HG03460 (cell line): ENCODE measurements around the gene FBXO22.
"Not testable (repeated sequence)": the region's sequence is repeated elsewhere in the genome, so short reads cannot be mapped to it uniquely, and the experiment has no call there.

Experiments
- ATAC-seq: cut with Tn5 transposase; IDR thresholded peaks from one replicate; pipeline ENCODE4 v1.9.1; 2021; ENCODE audit not compliant: unreplicated experiment

The FBXO22 gene

DNA sequence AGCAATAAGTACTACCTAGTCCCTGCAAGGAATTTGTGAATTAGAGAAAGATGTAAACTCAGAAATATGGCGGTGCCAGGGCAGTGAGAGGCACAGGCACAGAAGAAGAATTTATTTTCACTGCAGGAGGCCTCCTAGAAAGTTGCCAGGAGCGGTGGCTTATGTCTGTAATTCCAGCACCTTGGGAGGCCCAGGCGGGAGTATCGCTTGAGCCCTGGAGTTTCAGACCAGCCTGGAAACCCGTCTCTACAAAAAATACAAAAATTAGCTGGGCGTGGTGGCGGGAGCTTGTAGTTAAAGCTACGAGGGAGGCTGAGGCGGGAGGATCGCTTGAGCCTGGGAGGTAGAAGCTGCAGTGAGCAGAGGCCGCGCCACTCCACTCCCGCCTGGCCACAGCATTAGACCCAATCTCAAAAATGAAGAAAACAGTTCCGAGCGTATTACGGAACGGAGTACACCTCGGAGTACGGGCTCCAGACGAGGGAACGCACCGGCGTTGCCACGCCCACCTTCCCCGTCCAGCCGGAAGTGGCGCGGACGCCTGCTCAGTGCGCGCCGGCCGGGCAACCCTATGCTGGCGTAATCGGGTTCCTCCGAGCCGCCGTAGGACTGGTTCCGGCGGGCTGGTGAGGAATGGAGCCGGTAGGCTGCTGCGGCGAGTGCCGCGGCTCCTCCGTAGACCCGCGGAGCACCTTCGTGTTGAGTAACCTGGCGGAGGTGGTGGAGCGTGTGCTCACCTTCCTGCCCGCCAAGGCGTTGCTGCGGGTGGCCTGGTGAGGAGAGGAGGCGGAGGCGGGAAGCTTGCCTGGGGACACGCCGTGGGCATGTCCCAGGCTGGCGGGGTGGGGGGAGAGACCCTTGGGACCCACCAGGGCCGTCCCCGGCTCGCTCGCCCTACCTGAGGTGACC, at the start of gene FBXO22:
TSS of gene FBXO22 (plus strand) at position 548 of the 909 bp plus-strand sequence. CDS start at position 634, 86 bp downstream.
- ATAC-seq: peak; percentile 92

DNA sequence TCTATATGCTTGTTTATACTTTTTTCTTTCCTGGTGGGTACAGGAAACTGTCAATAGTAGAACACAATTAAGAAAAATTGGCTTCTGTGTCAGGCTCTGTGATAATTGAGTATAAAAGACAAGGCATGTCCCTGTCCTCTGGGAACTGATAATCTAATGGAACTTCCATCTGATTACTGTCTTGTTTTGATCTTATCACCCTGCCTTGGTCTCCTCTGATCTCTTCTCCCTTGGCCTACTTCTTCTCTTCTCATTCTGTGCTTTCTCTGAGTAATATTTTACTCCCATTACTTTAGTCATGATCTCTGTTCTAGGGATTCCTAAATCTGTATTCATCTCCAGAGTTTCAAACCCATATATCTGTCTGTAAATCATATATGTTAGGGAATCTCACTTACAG, 45.8 kb upstream of the FBXO22 start:
- no peak for ATAC-seq

DNA sequence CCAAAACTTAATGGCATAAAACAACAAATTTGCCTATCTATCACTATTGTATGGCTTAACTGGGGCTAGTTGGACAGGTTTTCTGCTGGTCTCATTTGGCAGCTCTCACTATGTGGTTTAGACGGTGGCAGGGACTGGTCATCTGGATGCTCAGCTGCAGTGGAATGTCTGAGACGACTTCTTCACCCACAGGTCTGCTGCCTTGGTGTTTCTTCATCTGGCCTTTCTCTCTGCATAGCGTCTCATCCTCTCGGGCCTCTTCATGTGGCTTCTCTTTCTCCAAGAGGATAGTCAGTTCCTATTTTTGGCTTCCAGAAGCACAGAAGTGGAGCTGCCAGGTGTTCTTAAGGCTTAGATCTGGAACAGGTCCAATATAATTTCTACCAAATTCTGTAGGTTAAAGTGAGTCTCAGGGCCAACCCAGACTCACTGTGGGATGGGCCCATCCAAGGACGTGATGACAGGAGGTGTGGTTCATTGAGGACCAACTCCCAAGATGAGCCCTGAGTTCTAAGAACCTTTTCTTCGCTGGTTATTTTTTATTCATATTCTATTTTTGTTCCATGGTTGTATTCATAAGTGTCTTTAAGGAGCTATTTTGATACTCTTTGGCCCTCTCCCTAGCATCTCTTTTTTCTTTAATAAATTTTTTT, 41.8 kb upstream of the FBXO22 start:
- ATAC-seq: no peak

DNA sequence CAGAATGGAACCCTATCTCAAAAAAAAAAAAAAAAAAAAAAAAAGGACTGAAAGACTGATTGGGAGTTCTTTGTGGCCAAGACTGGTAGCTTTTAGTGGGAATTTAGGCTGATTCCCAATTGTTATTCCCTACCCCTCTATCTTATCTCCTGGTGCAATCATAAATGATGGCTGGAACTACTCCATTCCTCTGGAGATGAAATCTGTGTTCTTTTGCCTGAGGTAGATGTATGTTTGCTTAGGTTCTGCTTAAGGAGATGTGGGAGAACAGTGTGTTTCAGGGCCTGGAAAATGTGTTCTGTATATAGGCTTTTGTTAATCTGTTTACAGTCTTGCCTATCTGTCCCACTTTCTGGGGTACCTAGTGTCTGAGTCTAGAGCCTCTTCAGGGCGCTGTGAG, 40.9 kb upstream of the FBXO22 start:
- no peak for ATAC-seq

DNA sequence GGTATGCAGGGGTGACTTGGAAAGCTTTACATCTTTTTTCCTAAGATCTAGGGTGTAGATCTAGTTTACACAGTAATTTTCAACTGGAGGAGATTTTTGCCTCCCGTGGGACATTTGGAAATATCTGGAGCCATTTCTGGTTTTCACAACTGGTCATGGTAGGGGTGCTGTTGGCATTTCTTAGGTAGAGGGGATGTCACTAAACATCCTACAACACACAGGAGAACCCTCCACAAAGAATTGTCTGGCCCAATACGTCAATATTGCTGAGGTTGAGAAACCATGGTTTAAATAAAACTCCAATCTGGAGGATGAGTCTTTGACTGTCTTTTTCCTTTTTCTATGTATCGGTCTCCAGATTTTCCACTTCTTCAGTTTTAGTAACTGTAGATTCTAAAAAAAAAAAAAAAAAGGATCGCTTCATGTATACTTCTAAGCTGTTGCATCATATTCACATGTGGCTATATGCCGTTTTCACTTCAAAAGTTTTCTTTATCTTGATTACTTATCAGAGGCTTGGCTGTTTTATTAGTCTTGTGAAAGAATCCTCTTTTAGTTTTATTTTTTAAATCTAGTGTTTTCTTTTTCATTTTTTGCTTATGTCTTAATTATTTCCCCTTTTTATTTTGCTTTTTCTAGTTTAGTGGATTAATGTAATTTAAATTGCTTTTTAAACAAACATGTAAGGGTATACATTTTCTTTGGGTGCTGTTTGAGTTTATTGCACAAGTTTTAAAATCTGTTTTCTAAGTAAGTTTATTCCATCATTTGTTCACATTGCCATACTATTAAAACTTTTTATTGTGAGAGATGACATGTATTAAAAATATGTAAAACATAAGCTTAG, 39.2 kb upstream of the FBXO22 start:
- ATAC-seq: no peak

DNA sequence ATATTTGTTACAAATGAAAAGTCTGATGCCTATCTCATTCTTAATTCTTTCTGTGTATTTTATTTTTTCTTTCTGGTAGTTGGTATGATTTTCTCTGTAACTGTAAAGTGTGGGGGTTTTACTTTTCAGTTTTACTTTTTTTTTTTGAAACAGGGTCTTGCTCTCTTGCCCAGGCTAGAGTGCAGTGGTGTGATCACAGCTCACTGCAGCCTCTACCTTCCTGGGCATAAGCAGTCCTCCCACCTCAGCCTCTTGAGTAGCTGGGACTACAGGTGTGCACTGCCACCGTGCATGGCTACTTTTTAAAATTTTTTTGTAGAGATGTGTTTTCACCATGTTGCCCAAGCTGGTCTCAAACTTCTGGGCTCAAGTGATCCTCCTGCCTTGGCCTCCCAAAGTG, 37.6 kb upstream of the FBXO22 start:
- ATAC-seq: not testable (repeated sequence)

DNA sequence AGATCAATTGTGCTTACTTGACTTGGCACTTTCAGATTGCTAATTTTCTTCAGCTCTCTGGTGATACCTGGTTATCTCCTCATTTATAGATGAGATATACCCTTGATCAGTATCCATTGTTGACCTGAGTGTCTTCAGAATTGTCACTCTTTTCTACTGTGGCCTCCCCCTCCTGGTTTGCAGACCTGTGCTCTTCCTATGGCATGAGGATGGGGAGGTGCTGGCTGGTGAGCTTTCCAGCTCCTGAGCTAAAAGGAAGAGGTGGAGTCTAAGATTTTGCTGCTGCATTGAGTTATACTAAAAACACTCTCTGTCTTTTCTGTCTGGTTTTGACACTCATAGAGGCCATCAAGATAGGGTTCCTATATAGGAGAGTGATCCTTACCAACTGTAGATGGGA, 36.8 kb upstream of the FBXO22 start:
- no peak for ATAC-seq

- no peak for ATAC-seq
Measured at GRCh38 chr15:75867449-75867848, 36.2 kb upstream of the FBXO22 start.

DNA sequence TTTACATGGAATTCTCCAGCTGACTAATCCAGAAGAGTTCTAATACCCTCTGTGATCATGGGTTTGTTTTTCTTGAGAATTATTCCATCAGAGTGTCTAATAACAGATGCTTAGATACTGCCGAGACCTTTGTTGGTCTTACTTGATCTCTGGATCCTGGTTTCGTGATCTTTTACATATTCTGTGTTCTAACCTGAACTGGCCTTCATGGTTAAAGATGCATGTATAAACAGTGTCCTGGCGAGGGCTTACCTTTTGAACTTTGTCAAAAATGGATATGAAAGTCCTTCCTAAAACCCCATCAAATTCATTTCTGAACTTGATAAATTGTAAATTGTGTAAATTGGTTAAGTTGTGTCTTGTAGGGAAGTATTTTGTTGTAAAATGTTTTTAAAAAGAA, 35.7 kb upstream of the FBXO22 start:
- no peak for ATAC-seq

- no peak for ATAC-seq
Measured at GRCh38 chr15:75869446-75869845, 34.2 kb upstream of the FBXO22 start.

DNA sequence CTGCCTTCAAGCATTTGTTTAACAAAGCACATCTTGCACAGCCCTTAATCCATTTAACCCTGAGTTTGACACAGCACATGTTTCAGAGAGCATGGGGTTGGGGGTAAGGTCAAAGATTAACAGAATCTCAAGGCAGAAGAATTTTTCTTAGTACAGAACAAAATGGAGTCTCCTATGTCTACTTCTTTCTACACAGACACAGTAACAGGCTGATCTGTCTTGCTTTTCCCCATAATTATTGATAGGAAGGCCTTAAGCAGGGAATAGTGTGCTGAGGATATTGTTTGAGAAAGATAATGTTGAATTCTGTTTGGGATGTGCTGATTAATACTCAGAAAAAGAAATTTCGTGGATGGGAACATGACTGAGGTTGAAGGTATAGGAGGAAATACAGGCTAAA, 32.1 kb upstream of the FBXO22 start:
- ATAC-seq: not testable (repeated sequence)

DNA sequence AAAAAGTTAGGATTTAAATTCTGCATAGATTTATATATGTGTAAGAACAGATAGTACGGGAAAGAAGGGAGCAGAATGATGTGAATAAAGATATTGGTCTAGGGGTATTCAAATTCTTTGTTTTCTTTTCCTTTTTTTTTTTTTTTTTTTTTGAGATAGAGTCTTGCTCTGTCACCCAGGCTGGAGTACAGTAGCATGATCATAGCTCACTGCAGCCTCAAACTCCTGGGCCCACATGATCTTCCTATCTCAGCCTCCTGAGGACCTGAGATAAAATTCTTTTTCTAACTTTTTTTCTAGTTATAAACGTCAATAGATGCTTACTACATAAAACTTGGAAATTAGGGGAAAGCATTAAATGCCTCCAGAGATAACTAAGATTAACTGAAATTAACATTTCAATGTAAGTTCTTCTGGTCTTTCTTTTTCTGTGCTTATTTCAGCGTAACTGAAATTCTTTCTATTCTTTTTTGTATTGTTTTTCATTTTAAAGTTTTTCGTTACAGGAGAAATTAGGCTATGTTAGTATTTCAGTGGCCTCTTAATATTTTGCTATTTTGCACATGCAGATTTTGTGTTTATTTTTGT, 31.2 kb upstream of the FBXO22 start:
- ATAC-seq: no peak

DNA sequence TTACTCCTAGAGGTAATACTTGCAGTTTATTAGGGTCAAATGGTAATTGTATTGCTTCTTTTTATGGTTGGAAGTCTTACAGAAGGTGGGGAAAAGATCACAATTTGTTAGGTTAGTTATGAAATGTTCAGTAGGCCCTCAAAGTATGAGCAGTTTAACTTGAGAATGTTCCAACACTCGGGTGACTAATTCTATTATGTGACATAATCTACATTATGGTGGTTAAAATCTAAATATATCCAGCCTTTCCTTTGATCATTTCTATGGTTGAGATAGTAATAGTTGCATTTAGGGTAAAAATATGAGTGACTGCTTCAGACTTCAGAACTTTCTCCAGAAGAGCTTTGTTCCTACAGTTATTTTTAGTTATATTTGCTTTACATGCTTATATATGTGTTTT, 19.6 kb upstream of the FBXO22 start:
- no peak for ATAC-seq

DNA sequence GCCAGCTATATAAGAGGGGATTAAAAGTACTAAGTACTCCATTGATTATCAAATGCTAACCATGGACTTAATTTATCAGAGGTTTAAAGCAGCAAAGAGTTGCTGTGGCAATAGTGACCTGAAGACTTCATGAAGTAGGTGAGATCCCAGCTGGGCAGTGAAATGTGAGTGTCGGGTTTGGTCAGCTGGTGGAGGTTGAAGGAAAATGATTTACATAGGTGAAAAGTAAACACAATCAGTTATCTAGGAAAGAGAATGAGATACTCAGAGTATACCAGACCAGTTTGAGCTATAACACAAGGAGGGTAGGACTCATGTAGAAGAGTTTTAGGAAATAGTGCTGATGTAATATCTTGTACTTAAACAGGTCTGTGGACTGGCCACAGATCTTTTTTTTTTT, 16.5 kb upstream of the FBXO22 start:
- no peak for ATAC-seq

- ATAC-seq: no peak
Measured at GRCh38 chr15:75891895-75892294, 11.8 kb upstream of the FBXO22 start.

- no peak for ATAC-seq
Measured at GRCh38 chr15:75895731-75896130, 7.9 kb upstream of the FBXO22 start.

DNA sequence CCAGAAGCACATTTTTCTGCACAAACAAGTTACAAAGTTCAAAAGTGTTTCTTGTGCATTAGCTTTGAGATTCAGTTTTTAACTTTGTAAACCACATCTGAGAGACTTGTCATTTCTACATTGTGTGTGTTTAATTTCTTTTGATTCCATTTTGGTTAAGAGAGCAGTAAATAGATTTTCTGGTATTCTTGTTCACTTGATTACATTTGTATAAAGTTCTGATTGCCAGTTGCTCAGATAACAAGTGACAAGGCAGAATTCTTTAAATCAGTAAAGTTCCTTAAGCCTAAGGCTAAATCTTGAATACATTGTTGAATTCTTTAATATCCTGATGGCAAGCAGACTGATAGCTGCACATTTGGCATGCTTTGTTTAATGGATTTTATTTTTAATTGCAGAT, 3.1 kb upstream of the FBXO22 start:
- ATAC-seq: no peak

DNA sequence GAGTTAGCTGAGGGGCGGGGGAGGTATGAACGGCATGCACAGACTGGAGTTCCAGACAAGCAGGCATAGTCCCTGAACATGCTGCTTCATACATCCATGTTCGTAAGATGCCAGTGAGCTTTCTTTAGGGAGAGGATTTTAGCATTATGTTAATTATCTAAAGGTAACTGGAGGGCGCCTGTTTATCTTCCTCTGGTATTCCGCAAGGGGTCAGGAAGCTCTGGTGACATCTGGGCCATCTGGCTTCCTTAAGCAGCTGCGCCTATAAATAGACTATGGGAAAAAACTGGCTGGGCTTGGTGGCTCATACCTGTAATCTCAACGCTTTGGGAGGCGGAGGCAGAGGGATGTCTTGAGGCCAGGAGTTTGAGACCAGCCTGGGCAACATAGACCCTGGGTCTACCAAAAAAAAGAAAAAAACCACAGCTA, 1.5 kb upstream of the FBXO22 start:
- no peak for ATAC-seq

GRCh38 chr15:75905231-75905630, 1.6 kb downstream of the FBXO22 start:
- ATAC-seq: no peak

GRCh38 chr15:75910355-75910754, 6.7 kb downstream of the FBXO22 start:
- ATAC-seq: not testable (repeated sequence)

GRCh38 chr15:75916978-75917377, 13.3 kb downstream of the FBXO22 start:
- no peak for ATAC-seq
